Right forelimb (tissue), 1 donor: Measurements from ENCODE around the gene FAM222A.
A peak's percentile ranks its signal among the peaks of the same experiment; 100 is the strongest.

ENCODE experiments used
- DNase-seq: peaks from one replicate; pipeline ENCODE4 v3.0.0-alpha.2; 2018

The FAM222A gene

DNA sequence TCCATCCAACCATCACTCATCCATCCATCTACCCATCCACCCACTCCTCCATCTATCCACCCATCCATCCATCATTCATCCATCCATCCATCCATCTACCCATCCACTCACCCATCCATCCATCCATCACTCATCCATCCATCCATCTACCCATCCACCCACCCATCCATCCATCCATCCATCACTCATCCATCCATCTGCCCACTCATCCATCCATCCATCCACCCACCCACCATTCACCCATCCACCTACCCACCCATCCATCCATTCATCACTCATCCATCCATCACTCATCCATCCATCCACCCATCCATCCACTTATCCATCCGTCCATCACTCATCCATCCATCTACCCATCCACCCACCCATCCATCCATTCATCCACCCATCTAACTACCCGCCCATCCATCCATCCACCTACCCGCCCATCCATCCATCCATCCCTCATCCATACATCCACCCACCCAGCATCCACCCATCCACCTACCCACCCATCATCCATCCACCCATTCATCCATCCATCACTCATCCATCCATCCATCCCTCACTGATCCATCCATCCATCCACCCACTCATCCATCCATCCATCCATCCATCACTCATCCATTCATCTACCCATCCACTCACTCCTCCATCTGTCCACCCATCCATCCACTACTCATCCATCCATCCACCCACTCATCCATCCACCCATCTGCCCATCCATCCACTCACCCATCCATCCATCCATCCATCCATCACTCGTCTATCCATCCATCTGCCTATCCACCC, 95.4 kb downstream of the FAM222A start:
- DNase-seq: no peak

- no peak for DNase-seq
Observed at GRCh38 chr12:109810954-109811623, 97.5 kb downstream of the FAM222A start.

- DNase-seq: no peak
Observed at GRCh38 chr12:109811624-109811995, 98.0 kb downstream of the FAM222A start.

DNA sequence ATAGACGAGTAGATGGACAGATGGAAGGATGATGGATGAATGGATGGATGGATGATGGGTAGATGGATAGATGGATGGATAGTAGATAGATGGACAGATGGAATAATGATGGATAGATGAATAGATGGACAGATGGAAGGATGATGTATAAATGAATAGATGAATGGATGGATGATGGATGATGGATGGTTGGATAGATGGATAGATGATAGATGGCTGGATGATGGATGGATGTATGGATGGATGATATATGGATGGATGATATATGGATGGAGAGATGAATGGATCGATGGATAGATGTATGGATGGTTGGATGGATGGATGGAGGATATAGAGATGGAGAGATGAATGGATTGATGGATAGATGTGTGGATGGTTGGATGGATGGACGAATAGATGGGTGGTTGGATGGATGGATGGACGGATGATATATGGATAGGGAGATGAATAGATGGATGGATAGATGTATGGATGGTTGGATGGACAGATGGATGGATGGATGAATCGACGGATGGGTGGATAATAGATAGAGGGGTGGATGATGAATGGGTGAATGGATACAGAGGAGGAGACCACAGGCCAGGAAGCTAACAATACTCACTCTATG, 100.3 kb downstream of the FAM222A start:
- DNase-seq: no peak

DNA sequence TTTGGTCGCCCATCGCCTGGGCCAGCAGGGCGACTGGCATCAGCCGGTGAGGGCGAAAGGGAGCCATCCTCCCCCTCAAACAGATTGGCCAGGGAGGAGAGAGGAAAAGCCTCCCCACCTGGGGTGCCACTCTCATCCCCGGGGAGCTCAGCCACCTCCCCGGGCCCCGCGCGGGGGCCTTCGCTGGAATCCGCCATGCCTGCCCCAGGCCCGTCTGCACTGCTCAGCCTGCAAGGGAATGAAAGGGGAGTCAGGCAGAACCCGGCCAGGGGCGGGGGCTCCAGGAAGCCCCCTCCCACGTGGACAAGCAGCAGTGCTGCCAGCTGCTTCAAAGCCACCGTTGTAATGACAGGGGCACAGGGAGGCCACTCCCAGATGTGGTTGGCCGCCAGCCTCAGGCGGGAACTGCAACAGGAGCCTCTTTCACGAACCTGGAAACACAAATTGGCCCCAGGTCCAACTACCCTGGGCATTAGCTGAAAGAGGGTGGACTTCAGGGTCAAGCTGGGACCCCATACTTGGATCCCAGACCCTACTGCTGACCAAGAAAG, 101.0 kb downstream of the FAM222A start:
- peak; percentile 63 for DNase-seq

DNA sequence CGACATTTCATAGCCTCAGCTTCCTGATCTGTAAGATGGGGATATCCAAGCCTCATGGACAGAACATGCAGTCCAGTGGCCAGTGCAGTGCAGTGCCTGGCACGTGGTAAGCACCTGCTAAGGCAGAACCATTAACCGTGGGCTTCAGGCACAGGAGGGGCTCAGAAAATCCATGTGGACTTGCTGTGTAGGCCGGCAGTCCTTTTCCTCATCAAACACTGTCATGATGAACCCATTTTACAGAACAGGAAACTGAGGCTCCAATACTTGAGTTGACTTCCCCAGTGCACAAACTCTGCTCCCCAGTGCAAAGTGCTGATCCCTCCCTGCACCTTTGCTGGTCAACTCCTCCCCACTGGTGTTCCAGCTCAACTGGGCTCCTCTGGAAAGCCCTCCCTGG, 101.6 kb downstream of the FAM222A start:
- DNase-seq: no peak

GRCh38 chr12:109815757-109816617, 102.4 kb downstream of the FAM222A start:
- no peak for DNase-seq

GRCh38 chr12:109816870-109817269, 103.2 kb downstream of the FAM222A start:
- no peak for DNase-seq

DNA sequence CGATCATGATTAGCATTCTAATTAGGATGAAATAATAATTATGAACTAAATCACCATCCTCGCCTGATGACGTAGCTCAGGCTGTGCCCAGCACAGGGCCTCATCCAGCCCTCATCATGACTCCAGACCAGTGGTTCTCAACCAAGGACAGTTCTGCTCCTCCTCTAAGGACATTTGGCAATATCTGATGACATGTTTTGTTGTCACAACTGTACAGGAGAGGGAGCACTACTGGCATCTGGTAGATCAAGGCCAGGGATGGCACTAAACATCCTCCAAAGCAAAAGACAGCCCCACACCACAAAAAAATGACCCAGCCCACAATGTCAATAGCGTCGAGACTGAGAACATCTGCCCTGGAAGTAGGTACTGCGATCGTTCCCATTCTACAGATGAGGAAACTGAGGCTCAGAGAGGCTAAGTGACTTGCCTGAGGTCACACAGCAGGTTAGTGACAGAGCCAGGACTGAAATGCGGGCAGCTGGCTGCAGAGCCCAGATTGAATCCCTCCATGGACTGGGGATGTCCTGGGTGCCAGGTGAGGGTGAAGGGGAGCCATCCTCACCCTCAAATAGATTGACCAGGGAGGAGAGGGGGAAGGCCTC, 104.1 kb downstream of the FAM222A start:
- DNase-seq: no peak

DNA sequence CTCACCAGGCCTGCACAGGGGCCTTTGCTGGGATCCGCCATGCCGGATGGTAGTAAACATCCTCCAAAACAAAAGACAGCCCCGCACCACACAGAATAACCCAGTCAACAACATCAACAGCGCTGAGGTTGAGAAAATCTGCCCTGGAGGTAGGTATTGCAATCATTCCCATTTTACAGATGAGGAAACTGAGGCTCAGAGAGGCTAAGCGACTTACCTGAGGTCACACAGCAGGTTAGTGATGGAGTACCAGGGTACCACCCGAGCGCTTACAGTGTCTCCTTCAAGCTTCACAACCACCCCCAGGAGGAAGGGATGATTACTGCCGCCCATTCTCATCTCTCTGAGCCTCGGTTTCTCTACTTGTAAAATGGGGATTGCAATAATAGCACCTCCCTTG, 104.6 kb downstream of the FAM222A start:
- no peak for DNase-seq

DNA sequence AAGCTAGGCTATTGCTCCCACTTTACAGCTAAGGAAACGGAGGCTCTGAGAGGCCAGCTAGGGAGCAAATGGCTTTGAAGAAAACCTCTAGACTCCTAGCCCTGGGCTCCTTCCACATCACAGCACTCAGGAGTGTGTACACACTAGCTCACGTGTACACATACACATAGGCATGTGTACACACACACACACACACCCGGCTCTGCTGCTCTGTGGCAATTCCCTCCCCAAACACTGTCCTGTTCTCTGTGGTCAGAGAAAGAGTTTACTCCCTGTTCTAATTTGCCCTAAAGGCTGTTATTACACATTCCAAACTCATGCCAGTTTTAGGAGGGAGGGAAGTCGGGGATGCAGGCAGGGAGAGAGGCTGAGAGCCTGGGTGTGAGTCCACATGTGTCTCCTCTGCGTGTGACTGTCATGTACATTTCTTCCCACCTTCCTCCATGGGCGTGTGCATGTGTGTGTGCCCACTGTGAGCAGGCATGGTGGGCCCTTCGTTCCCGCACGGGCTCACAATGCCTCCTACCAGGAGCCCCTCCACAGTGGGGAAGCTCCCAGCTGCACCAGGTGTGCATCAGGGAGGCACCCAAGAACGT, 105.4 kb downstream of the FAM222A start:
- DNase-seq: no peak
